K562 treated with DMSO at 1 percent for 12 hours (cell line): ENCODE data around the gene ARHGEF38. TPM values are rescaled to one million over a fixed set of nuclear protein-coding genes. Genes with fewer than 3 reads are reported as not detected.

Source experiments
- total RNA-seq: library from RNA; unstranded; fragments of 300-600 nt; gene quantifications from 2 replicates; pipeline ENCODE4 v1.2.3, GENCODE V29; 2022; ENCODE audit not compliant: insufficient read depth

The ARHGEF38 gene, protein sequence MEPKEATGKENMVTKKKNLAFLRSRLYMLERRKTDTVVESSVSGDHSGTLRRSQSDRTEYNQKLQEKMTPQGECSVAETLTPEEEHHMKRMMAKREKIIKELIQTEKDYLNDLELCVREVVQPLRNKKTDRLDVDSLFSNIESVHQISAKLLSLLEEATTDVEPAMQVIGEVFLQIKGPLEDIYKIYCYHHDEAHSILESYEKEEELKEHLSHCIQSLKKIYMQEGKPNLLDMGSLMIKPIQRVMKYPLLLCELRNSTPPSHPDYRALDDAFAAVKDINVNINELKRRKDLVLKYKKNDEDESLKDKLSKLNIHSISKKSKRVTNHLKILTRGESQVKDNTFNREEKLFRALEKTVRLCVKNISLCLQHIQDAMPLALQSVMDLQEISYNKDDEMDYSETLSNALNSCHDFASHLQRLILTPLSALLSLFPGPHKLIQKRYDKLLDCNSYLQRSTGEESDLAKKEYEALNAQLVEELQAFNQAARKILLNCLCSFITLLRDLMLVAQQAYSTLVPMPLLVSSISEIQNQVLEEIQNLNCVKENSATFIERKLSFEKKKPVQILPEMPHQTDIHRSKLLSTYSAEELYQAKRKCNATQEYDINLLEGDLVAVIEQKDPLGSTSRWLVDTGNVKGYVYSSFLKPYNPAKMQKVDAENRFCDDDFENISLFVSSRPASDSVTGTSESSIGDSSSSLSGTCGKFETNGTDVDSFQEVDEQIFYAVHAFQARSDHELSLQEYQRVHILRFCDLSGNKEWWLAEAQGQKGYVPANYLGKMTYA
- total RNA-seq: not detected in 2 replicates

GRCh38 chr4:105551965-105552746 lies at the start of gene ARHGEF38:
ARHGEF38 (plus strand) TSS chr4:105552620; CDS start chr4:105552766, 146 bp downstream.

DNA sequence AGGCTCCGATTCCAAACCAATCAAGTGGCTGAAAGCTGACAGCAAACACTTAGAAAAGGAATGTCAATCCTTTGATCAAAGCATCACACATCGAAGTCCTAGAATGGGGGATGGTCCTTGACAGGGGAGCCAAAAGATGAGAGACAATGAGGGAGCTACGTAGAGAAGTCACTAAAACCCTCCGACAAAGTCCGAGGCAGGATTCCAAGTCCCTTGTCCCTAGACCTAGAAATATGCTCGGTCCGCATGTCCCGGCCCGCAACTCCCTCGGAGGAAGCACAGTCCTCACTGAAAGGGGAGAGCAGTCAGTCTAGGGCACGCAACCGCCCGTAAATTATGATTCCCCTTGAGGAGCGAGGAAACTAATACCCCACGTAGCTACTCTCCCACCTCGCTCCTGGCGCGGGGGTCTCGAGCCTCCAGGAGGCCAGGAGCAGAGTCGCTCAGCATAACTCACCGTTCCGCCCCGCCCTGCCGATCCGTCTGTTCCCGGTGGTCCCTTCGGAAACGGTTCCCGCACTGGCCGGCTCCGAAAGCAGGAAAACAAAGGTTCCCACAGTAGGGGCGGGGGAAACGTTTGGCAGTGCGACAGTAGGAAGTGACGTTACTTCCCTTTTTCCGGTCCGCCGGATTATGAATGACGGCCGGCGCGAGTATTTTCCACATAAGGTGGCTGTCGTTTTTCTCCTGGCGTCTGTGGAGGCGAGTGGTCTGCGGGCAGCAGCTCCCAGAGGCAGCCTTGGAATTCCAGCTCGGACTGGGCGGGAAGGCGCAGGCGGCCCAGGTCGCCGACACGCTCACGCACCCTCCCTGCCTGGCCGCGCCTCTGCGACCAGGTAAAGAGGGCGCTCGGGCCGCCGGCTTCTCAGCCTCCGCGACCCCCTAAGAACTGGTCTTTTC lies 156.0 kb downstream of the ARHGEF38 start, which contains the start of the genes GSTCD and INTS12:
Gene GSTCD, plus strand, starts transcription at position 604 of the 900 bp plus-strand sequence. CDS start 8,830 bp downstream, outside the sequence.
Gene INTS12, minus strand, starts transcription at position 509 of the 900 bp plus-strand sequence. CDS start 8,684 bp downstream, outside the sequence.

Other genes with a start within 250 kb of the ARHGEF38 start
- gene PPA2, start 78.6 kb upstream of the ARHGEF38 start, total RNA-seq: 44.0 and 44.5 TPM in 2 replicates
- 18.8 and 22.6 TPM in 2 replicates for gene INTS12, start 156.1 kb downstream of the ARHGEF38 start, total RNA-seq
- gene GSTCD, start 156.2 kb downstream of the ARHGEF38 start, total RNA-seq: 3.3 and 6.3 TPM in 2 replicates